Left lung (tissue), 10 donors: ENCODE results near the gene SNX27. TPM values are rescaled to one million over a fixed set of nuclear protein-coding genes. Genes with fewer than 3 reads are reported as not detected.

Experiments
- ATAC-seq: fragments of 200-7000 bp; cut with Tn5 transposase; one replicate; pipeline ENCODE4 v1.9.1; 2020; ENCODE audit warnings: moderate library complexity
- DNase-seq, 4 donors: peaks; one replicate each; pipeline ENCODE4 v3.0.0-alpha.2; 2013 to 2020
- H3K27ac ChIP-seq, 2 donors: fragments of 200-600 bp; sonication (generic) in 1 of 2; one replicate each; pipeline versions ENCODE4 v1.5.0 to v1.8.0; 2020 to 2021
- H3K27me3 ChIP-seq, 2 donors: fragments of 200-600 bp; sonication (generic) in 1 of 2; one replicate each; pipeline versions ENCODE4 v1.5.0 to v1.8.0; 2020 to 2021
- H3K36me3 ChIP-seq, 2 donors: fragments of 200-600 bp; sonication (generic) in 1 of 2; one replicate each; pipeline versions ENCODE4 v1.5.0 to v1.8.0; 2020 to 2021
- H3K4me1 ChIP-seq, 2 donors: fragments of 200-600 bp; one replicate each; pipeline ENCODE4 v1.8.0; 2021
- H3K4me3 ChIP-seq, 2 donors: fragments of 200-600 bp; sonication (generic) in 1 of 2; one replicate each; pipeline versions ENCODE4 v1.5.0 to v1.8.0; 2020 to 2021; ENCODE audit warnings: mild to moderate bottlenecking in 1 of 2
- H3K9me3 ChIP-seq, 2 donors: fragments of 200-600 bp; sonication (generic) in 1 of 2; one replicate each; pipeline versions ENCODE4 v1.5.0 to v1.8.0; 2020 to 2021
- CTCF ChIP-seq, 2 donors: fragments of 200-600 bp; sonication (generic) in 1 of 2; IDR thresholded peaks; one replicate each; pipeline versions ENCODE4 v1.5.0 to v1.8.0; 2021; ENCODE audit warnings: antibody characterized with exemption in 2 of 2
- intact Hi-C, 2 donors: fragments of 100-400 bp; cut with DNase I; formaldehyde crosslinking; loops; one replicate each; pipeline versions ENCODE4 v1.11.2 to v1.14.2; 2022
- polyA plus RNA-seq, 6 donors: library from polyadenylated mRNA; unstranded; fragments of 120-200 nt; gene quantifications; one replicate each; pipeline ENCODE4 v1.2.1, GENCODE V29; 2013; ENCODE audit not compliant: insufficient read length in 6 of 6
- total RNA-seq, 2 donors: library from RNA; stranded (reverse); fragmentation: NEBNext Ultra II Directional; extraction: Animal tissue kit (Norgen Biotek cat#: 25700); gene quantifications; one replicate each; pipeline ENCODE4 v1.2.1, GENCODE V29; 2021
- donor health status: DM: no; HTN: yes; CAD: no.
- donor health status: DM: no; HTN: no; CAD: no.

The SNX27 gene
- total and polyA plus RNA-seq, 8 donors, result 21.5 to 64.5 (median 23.9) TPM

GRCh38 chr1:151568626-151569088 lies 43.2 kb upstream of the SNX27 start:
- no peaks in the 10 kb centered on the region for H3K27me3 ChIP-seq
- H3K9me3 ChIP-seq, result no peaks in the 10 kb centered on the region
- no peak overlapping the region for H3K4me3 ChIP-seq
- intact Hi-C loops, result no loop called here
- no peak for DNase-seq
- no peak for ATAC-seq
- peaks cover 0 to 23% of the 10 kb centered on the region in 2 donors for H3K36me3 ChIP-seq
- TF ChIP-seq CTCF (IDR thresholded peaks at IDR 0.05), result no peak
- no peak overlapping the region for H3K27ac ChIP-seq
- no peaks in the 10 kb centered on the region for H3K4me1 ChIP-seq

- no peaks in the 10 kb centered on the region for H3K4me1 ChIP-seq
- no peak overlapping the region for H3K27ac ChIP-seq
- peaks cover 0 to 18% of the 10 kb centered on the region in 2 donors for H3K36me3 ChIP-seq
- H3K4me3 ChIP-seq, result no peak overlapping the region
- intact Hi-C loops, result no loop called here
- DNase-seq (no peak), ATAC-seq (no peak)
- H3K9me3 ChIP-seq, result no peaks in the 10 kb centered on the region
- no peak for TF ChIP-seq CTCF (IDR thresholded peaks at IDR 0.05)
- H3K27me3 ChIP-seq, result no peaks in the 10 kb centered on the region
These were observed 41.0 kb upstream of the SNX27 start for GRCh38 chr1:151570819-151571218.

- ATAC-seq, result peak; percentile 69
These were observed 37.0 kb upstream of the SNX27 start for GRCh38 chr1:151574575-151575529.

GRCh38 chr1:151577173-151577572 lies 34.7 kb upstream of the SNX27 start:
- Histone ChIP-seq H3K27ac (no peak overlapping the region), H3K27me3 (no peaks in the 10 kb centered on the region), H3K4me3 (no peak overlapping the region), H3K4me1 (no peaks in the 10 kb centered on the region), H3K36me3 (peaks cover 0 to 25% of the 10 kb centered on the region in 2 donors), H3K9me3 (no peaks in the 10 kb centered on the region)
- no peak for TF ChIP-seq CTCF (IDR thresholded peaks at IDR 0.05)
- no peak for ATAC-seq
- intact Hi-C loops, result no loop called here
- no peak for DNase-seq

More at GRCh38 chr1:151574575-151575529, 37.0 kb upstream of the SNX27 start:
- no peak for TF ChIP-seq CTCF (IDR thresholded peaks at IDR 0.05)
- intact Hi-C loops, result no loop called here
- Histone ChIP-seq H3K27ac (no peak overlapping the region), H3K9me3 (no peaks in the 10 kb centered on the region), H3K4me3 (no peak overlapping the region), H3K4me1 (no peaks in the 10 kb centered on the region), H3K27me3 (no peaks in the 10 kb centered on the region), H3K36me3 (peaks cover 0 to 21% of the 10 kb centered on the region in 2 donors)
- no peak for DNase-seq

GRCh38 chr1:151578941-151579340 lies 32.9 kb upstream of the SNX27 start:
- H3K27ac ChIP-seq, result no peak overlapping the region
- H3K27me3 ChIP-seq, result no peaks in the 10 kb centered on the region
- no peaks in the 10 kb centered on the region for H3K9me3 ChIP-seq
- no peaks in the 10 kb centered on the region for H3K4me1 ChIP-seq
- DNase-seq, result no peak
- H3K36me3 ChIP-seq, result peaks cover 0 to 25% of the 10 kb centered on the region in 2 donors
- intact Hi-C loops, result no loop called here
- no peak for TF ChIP-seq CTCF (IDR thresholded peaks at IDR 0.05)
- H3K4me3 ChIP-seq, result no peak overlapping the region
- ATAC-seq, result no peak
